Omental fat pad (tissue), 4 donors: ENCODE data around the gene MKLN1. TPM values are rescaled to one million over a fixed set of nuclear protein-coding genes. Genes with fewer than 3 reads are reported as not detected.

ENCODE experiments used
- ATAC-seq: fragments of 150-250 bp; one replicate; pipeline ENCODE4 v1.9.1; 2016; ENCODE audit warnings: mild to moderate bottlenecking, moderate library complexity; ENCODE audit not compliant: low FRiP score
- DNase-seq: peaks from one replicate; pipeline ENCODE4 v3.0.0-alpha.2; 2019; ENCODE audit warnings: low spot score
- CTCF ChIP-seq, 3 donors: fragments of 450-650 bp; IDR thresholded peaks; one replicate each; pipeline ENCODE4 v1.5.1; 2016 to 2017; ENCODE audit warnings: antibody characterized with exemption in 3 of 3, mild to moderate bottlenecking in 3 of 3, moderate library complexity in 2 of 3
- total RNA-seq, 4 donors: library from RNA; depleted of rRNA; stranded (reverse); fragments of >200 nt; gene quantifications; one replicate each; pipeline ENCODE4 v1.1.0, GENCODE V29; 2016

The MKLN1 gene
- total RNA-seq, 4 donors from 2014 or later: 48.9 to 108 (median 49.8) TPM

- no peak for TF ChIP-seq CTCF (IDR thresholded peaks at IDR 0.05)
- DNase-seq (no peak), ATAC-seq (no peak)
Measured at GRCh38 chr7:131346885-131347592, 19.4 kb downstream of the MKLN1 start.

- no peak for ATAC-seq
- no peak for TF ChIP-seq CTCF (IDR thresholded peaks at IDR 0.05)
- DNase-seq: no peak
Measured at GRCh38 chr7:131352032-131352431, 24.4 kb downstream of the MKLN1 start.

GRCh38 chr7:131354390-131354789, 26.7 kb downstream of the MKLN1 start:
- DNase-seq (no peak), ATAC-seq (no peak)
- TF ChIP-seq CTCF (IDR thresholded peaks at IDR 0.05): no peak

GRCh38 chr7:131355917-131356777, 28.5 kb downstream of the MKLN1 start:
- no peak for TF ChIP-seq CTCF (IDR thresholded peaks at IDR 0.05)
- no peak for DNase-seq
- ATAC-seq: no peak

GRCh38 chr7:131357282-131357880, 29.7 kb downstream of the MKLN1 start:
- TF ChIP-seq CTCF (IDR thresholded peaks at IDR 0.05): no peak
- ATAC-seq: no peak
- DNase-seq: no peak

- TF ChIP-seq CTCF (IDR thresholded peaks at IDR 0.05): no peak
- DNase-seq (no peak), ATAC-seq (no peak)
Measured at GRCh38 chr7:131358636-131359035, 31.0 kb downstream of the MKLN1 start.
